Measurements from ENCODE around the gene ANXA2.
A peak's percentile ranks its signal among the peaks of the same experiment; 100 is the strongest.

Gene ANXA2

GRCh38 chr15:60363903-60364611, 33.7 kb downstream of the ANXA2 start:
- DNase-seq: no peak

DNA sequence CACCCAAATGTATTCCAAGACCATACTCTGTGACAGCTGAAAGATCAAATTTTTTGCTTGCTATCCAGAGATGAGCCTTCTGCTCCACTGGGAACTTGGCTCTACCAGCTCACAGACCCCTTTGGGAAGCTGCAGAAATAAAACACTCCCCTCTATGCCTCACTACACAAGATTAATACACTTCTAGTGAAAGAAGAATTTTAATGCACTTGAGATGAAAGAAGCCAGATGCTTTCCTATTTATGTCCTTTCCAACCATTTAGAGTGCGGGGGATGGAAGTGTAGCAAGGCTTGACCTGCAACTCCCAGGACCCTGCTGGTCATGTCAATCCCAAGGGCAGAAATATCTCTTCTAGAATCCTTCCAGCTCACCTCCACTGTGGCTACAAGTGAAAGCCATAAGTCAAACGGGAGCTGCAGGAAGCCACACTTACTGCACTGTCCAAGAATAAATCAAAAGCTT, 34.7 kb downstream of the ANXA2 start:
- no peak for DNase-seq

GRCh38 chr15:60362321-60363086, 35.3 kb downstream of the ANXA2 start:
- peak; percentile 60 for DNase-seq

DNA sequence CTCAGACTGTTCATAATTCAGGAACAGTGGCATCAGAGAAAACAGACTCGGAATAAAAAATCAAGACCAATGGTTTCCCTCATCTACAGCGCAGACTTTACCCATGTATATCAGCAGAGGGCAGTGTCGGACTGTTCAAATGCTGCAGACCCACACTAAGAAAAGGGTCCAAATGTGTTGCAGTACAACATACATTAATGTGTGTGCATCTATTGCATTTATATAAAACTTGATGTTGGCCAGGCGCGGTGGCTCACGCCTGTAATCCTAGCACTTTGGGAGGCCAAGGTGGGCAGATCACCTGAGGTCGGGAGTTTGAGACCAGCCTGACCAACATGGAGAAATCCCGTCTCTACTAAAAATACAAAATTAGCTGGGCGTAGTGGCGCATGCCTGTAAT, 38.0 kb downstream of the ANXA2 start:
- peak; percentile 44 for DNase-seq

- DNase-seq: no peak
These were observed 38.7 kb downstream of the ANXA2 start for GRCh38 chr15:60358935-60359682.

- no peak for DNase-seq
These were observed 41.0 kb downstream of the ANXA2 start for GRCh38 chr15:60356832-60357231.

DNA sequence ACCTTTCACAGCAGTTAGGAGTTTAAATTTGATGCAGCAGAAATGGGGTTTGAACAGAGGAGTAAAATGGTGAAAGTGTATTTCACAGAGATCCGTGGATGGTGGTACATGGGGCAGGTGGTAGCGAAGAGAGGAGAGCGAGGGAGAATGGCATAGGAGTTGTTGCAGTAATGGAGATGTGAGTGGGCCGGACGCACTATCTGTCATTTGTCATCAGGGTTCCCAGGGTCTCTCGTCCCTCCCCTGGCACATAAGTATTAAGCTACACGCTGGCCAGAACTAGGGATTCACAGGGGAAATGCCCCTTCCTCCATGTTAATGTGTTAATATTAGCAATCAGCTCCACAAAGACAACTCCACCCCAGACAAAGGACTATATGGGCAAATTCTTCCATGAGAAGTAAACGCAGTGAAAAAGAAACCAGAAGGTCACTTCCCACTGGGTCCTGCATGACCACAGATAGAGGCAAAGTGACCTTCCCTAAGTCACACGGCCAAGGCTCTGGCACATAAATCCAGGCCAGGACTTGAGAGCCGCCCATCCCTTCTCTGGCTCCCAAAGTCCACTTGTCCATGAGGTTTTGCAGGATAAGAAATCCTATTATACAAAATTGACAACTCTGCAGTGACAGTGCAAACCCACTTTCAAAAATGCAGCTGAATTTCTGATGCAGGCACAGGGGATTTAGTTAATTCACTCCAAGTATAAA, 42.5 kb downstream of the ANXA2 start:
- no peak for DNase-seq

DNA sequence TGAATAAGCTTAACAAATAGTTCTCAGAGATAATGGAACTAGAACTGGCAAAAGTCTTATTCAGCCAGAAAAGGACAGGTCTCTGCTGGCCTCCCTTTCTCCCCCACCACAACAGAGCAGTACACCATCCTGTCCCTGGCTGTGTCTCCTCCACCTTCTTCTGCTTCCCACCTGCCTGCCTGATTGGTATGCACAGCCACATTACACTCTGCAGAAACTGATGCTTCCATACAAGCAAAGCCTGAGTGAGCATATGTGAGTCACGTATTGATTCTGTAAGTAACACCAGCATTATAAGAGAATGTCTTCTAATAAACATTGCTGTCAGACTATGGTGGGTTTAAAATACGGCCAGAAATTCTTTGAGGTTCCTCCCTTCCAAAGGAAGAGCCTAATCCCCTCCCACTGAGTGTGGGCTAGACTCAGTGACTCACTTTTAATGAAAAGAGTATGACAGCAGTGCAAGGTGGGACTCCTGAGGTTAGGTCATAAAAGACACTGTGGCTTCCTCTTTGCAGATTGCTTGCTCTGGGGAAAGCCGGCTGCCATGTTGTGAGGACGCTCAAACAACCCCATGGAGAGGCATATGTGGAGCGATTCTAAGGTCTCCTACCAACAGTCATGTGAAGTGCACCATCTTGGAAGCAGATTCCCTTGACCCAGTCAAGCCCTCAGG, 44.4 kb downstream of the ANXA2 start:
- no peak for DNase-seq

DNA sequence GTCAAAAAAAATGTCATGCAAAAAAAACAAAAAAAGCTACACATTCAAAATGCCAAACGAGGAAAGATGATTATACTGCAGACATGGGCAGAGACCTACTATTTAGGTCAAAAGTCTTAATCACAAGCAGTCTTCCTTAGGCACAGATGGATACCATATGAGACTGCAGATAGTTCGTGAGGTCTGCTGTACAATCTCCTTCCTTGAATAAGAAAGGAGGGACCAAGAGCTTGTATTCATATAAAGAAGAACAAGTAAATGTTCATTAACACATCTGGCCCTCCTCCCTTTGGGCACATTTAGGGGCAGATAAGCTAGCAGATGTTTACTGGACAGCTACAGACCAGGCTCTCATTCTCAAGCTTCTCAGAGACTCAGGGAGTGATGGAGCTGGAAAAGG, 45.3 kb downstream of the ANXA2 start:
- no peak for DNase-seq

- no peak for DNase-seq
These were observed 46.7 kb downstream of the ANXA2 start for GRCh38 chr15:60351066-60351465.

- no peak for DNase-seq
These were observed 47.7 kb downstream of the ANXA2 start for GRCh38 chr15:60350108-60350507.

- DNase-seq: no peak
These were observed 48.2 kb downstream of the ANXA2 start for GRCh38 chr15:60349589-60349988.

DNA sequence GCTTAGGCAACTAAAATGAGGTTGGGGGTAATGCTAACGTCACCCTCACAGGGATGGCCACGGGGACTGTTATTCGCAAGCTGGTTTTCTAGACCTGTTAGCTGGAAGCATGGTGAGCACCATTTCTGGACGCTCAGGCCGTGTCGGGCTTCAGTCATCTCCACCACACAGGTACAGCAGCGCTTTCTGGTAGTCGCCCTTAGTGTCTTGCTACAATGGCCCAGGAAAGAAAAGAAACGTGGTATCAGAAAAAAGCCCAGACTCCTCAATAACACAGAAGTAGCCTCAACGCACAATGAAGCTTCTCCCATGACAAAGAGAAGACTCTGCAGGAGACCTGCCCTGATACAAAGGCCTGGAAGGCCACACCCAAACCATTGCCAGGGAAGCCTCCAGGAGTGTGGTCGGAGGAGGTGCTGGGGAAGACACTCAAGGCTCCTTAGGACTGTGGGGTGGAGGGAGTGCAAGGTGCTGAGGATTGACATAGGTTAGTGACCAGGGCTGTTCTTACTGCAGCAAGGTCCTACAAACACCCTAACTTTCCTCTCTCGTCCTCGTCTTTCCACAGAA, 50.2 kb downstream of the ANXA2 start:
- no peak for DNase-seq

- DNase-seq: no peak
These were observed 51.1 kb downstream of the ANXA2 start for GRCh38 chr15:60346653-60347052.

DNA sequence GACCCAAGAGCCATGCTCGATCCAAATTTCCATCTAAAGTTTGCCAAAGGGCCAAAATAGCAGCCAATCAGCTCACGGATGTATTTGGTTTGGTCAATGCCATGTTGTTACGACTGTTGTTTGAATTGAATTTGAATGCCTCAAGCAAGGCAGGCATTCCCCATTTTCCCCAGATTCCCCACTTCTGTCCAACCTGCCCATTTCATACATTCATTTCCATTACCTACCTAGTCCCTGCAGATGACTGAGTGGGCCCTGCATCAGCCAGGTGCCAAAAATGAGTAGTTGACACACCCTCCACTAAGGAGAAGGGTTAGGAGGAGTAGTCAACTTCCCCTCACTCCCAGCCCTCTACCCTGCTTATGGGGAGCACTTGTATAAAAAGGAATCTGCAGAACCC, 51.7 kb downstream of the ANXA2 start:
- no peak for DNase-seq

GRCh38 chr15:60345598-60345997, 52.2 kb downstream of the ANXA2 start:
- DNase-seq: no peak

DNA sequence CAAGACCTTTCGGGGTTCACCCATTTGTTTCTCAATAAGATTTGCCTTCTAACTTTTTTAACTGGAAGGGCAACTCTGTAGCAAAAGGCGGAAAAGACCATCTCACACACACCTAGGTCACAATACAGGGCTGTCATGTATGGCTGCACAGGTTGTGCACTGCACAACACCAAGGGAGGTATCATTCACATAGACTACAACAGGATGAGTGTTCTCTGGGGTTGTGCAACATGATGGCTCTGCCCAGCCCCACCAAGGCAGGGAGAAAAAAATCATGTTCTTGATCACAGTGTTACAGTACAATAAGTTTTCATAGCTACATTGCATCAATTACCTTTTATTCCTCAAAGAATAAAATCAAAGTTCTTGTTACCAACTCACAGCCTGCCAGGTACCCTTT, 52.8 kb downstream of the ANXA2 start:
- no peak for DNase-seq

- no peak for DNase-seq
These were observed 53.3 kb downstream of the ANXA2 start for GRCh38 chr15:60344461-60344860.

DNA sequence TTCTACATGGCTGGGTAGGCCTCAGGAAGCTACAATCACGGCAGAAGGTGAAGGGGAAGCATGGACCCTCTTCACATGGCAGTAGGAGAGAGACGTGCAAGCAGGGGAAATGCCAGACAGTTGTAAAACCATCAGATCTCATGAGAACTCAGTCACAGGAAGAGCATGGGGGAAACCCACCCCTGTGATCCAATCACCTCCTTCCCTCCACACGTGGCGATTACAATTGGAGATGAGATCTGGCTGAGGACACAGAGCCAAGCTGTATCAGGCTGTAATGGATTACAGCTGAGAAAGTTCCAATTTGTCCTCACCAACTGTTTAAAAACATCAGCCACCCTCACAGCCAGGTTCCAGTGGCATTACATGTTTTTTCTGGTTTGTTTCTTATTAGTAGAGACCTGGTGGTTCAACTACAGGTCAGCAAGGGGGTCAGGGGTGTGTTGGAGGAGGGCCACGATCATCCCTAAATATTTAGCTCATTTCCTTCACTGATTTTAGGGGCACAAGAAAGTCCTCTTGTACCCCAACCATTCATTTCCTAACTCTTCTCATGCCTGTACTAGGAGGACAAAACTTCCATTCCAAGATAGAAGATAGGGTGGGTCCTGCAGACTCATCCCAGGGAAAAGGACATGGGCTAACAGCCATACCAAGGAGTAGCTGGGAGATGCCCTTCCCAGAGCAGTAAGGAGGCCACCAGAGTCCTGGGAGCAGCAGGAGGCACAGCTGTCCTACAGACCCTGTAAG, 54.4 kb downstream of the ANXA2 start:
- no peak for DNase-seq

DNA sequence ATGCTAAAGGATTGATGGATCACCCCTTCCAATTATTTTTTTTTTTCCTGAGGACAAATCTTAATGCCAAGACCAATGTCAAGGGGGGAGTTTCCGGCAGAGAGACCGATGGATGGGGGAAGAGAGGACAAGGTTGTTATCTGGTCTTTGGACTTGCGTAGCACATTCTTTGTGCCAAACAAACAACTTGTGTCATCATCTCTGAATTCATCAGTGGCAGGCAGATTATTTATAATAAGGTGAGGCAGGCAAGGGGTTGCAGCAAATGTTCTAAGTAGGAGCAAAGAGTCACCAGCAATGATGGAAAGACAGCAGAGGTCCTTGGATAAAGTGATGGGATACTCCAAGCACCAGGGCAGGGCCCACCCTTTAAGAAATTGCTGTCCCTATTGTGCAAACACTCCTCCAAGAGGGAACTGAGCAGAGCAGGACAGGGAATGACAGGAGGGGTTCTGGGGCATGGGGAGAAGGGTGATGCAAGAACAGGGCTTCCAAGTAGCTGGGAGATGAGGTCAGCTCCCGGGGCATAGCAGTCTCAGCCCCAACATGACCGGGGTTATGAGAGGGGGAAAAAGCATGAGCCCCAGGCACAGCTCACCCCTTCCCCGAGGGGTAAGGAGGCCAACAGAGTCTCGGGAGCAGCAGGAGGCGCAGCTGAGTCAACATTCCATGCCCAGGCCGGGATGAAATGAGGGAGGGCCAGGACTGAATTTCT, 57.4 kb downstream of the ANXA2 start:
- no peak for DNase-seq

DNA sequence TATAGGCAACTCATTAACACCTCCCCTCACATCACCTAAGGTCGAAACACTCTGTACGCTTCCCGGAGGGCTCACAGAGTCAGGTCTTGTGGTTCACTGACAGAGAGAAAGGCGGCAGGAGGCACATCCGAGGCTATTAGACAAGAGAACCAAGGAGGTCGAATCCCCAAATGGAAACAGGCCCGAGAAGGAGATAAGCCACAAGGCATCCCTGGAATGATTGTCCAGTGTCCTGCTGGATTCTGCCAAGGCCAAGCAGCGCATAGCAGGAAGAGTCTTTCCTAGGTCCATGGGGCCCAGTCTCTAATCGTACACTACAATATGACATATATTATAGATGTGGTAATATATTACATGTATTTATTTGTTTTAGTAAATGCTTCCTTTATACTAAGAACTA, 58.5 kb downstream of the ANXA2 start:
- no peak for DNase-seq

All from activated naive CD4-positive, alpha-beta T cell treated with Interleukin-2 at 50 U/mL for 16 hours (primary cell).